ENCODE results near the gene SLAMF1.

- TF ChIP-seq CTCF (IDR thresholded peaks at IDR 0.05; ENCODE audit: low read depth, low read length) (no peak), EZH2phosphoT487 (IDR thresholded peaks at IDR 0.05; ENCODE audit: low read depth) (no peak)
Measured at GRCh38 chr1:160638926-160639325, 7.9 kb downstream of the SLAMF1 start.
